ENCODE data around the gene KCNAB1.
"Not testable (repeated sequence)": the region's sequence is repeated elsewhere in the genome, so short reads cannot be mapped to it uniquely, and the experiment has no call there.

KCNAB1 gene

DNA sequence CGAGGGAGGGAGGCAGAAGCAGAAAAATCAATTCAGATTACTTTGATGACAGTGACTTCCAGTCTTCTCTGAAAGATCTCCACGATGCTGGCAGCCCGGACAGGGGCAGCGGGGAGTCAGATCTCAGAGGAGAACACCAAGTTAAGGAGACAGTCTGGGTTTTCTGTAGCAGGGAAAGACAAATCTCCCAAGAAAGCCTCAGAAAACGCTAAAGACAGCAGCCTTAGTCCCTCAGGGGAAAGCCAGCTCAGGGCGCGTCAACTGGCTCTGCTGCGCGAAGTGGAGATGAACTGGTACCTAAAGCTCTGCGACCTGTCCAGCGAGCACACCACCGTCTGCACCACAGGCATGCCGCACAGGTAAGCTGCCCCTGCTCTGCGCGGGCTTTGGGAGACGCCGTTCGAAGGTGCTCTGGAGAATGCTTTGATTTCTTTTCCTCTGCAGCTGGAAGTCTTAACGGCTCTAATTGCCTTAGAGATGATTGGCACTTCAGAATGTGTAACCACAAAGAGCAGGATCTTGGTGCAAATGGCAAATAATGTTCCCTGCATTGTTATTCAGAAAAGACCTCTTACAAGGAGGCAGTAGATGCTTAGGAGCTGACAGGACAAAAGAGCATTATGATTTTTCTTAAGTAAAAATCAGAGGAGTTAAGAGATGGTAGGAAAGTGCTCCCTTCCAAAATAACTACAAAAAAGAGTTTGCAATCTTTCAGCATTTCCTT lies at the start of gene KCNAB1:
Gene KCNAB1, plus strand, starts transcription at position 51 of the 724 bp plus-strand sequence.
- DNase-seq (ENCODE audit: low read depth), result no peak

DNA sequence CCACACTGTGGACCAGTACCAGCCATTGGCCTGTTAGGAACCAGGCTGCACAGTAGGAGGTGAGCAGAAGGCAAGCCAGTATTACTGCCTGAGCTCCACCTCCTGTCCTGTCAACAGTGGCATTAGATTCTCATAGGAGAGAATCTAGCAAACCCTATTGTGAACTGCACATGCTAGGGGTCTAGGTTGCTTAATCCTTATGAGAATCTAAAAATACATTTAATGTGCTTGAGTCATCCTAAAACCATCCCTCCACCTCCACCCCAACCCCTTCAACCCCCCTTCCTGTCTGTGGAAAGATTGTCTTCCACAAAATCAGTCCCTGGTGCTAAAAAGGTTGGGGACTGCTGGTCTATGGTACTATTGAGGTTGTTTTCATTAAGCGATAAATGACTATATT lies 49.3 kb upstream of the KCNAB1 start:
- DNase-seq (ENCODE audit: low read depth), result no peak

DNA sequence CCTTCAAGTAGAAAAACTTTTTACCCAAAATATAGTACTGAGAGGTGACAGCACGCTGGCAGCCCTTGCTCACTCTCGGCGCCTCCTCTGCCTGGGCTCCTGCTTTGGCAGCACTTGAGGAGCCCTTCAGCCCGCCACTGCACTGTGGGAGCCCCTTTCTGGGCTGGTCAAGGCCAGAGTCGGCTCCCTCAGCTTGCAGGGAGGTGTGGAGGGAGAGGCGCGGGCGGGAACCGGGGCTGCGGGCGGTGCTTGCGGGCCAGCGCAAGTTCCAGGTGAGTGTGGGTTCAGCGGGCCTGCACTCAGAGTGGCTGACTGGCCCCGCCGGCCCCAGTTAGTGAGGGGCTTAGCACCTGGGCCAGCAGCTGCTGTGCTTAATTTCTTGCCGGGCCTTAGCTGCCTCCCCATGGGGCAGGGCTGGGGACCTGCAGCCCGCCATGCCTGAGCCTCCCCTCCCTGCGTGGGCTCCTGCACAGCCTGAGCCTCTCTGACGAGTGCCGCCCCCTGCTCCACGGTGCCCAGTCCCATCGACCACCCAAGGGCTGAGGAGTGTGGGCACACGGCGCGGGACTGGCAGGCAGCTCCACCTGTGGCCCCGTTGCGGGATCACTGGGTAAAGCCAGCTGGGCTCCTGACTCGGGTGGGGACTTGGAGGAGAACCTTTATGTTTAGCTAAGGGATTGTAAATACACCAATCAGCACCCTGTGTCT lies 47.3 kb upstream of the KCNAB1 start:
- not testable (repeated sequence) for DNase-seq (ENCODE audit: low read depth)

DNA sequence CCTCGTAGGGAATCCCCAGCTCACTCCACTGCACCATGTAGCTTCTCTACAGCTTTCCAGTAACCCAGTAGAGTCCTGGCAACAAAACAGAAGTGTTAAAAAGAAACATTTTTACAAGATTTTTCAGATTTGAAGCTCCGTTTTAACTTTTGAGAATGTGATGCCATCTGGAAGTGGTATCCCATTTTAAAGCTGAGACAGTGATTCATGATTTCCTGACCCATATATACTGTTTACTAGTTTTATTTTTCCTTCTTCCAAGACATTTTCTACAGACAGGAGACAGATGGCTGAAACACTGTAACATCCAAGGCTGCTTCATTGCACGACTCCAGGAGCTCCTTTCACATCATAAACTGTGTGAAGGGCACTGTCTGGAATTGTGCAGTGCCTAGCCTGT lies 30.3 kb upstream of the KCNAB1 start:
- DNase-seq (ENCODE audit: low read depth), result no peak

DNA sequence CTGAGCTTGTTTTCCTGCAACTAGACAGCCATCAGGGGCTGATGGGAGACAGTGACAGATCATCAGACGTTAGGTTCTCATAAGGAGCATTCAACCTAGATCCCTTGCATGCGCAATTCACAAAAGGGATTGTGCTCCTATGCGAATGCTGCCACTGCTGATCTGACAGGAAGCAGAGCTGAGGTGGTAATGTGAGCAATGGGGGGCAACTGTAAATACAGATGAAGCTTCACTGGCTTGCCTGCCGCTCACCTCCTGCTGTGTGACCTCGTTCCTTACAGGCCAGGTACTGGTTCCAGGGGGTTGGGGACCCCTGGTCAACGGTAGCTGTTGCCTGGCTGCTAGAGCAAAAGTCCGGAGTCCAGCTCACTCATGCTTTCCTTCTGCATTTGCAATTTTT lies 26.4 kb upstream of the KCNAB1 start:
- no peak for DNase-seq (ENCODE audit: low read depth)

DNA sequence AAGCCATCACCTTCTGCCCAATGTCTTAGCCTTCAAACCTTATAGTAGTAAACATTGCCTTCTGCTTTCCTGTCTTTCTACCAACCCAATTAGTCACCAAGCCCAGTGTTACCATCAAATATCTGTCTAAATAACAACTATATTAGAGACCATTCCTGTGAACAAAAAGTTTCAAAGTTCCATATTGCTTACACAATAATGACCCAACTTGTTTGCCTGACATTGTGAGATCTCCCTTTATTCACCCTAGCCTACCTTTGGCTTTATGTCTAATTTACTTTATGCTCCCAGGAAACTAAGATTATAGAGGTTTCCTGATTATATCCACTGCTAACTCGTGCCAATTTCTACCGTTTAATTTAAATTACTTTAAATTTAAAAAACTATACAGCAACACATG lies 26.0 kb upstream of the KCNAB1 start:
- DNase-seq (ENCODE audit: low read depth), result no peak

DNA sequence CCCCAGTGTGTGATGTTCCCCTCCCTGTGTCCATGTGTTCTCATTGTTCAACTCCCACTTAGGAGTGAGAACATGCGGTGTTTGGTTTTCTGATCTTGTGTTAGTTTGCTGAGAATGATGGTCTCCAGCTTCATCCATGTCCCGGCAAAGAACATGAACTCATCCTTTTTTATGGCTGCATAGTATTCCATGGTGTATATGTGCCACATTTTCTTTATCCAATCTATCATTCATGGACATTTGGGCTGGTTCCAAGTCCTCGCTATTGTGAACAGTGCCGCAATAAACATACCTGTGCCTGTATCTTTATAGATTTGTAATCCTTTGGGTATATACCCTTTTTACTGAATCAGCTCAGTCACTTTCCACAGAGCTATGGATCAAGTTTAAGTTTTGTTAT lies 24.7 kb upstream of the KCNAB1 start:
- DNase-seq (ENCODE audit: low read depth), result not testable (repeated sequence)

DNA sequence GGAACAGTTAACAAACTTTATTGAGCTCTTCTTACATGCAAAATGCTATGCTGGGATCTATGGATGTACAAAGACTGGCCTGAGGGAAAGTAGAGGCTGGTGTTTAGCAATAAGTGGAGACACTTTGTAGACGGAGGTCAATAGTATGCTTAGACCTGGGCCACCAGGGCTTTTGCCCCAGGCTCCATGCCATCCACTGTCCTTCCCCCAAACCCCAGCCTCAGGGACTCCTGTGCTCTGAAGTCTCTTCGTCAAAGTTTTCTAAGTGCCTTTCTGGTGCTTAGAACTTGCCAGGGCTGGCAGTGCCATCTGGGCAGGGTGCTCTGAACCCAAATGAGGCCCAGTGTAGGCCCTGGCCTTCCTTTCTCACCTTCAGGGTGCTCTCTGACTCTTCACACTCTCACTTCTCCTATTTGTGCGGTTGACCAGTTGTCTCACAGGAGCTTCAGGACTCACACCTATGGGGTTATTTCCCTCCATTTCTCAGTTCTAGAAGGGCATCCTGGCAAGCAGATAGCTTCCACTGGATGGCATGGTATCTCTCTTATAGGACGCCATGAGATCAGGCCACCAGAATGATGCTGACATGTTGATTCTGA lies 21.8 kb upstream of the KCNAB1 start:
- DNase-seq (ENCODE audit: low read depth), result no peak

DNA sequence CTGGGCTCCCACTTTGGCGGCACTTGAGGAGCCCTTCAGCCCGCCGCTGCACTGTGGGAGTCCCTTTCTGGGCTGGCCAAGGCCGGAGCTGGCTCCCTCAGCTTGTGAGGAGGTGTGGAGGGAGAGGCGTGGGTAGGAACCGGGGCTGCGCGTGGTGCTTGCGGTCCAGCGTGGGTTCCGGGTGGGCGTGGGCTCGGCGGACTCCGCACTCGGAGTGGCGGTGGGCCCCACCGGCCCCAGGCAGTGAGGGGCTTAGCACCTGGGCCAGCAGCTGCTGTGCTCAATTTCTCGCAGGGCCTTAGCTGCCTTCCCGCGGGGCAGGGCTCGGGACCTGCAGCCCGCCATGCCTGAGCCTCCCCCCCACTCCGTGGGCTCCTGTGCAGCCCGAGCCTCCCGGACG lies 21.0 kb upstream of the KCNAB1 start:
- not testable (repeated sequence) for DNase-seq (ENCODE audit: low read depth)

DNA sequence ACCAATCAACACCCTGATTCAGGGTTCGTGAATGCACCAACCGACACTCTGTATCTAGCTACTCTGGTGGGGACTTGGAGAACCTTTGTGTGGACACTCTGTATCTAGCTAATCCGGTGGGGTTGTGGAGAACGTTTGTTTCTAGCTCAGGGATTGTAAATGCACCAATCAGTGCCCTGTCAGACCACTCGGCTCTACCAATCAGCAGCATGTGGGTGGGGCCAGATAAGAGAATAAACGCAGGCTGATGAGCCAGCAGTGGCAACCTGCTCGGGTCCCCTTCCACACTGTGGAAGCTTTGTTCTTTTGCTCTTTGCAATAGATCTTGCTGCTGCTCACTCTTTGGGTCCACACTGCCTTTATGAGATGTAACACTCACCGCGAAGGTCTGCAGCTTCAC lies 20.4 kb upstream of the KCNAB1 start:
- DNase-seq (ENCODE audit: low read depth), result not testable (repeated sequence)

DNA sequence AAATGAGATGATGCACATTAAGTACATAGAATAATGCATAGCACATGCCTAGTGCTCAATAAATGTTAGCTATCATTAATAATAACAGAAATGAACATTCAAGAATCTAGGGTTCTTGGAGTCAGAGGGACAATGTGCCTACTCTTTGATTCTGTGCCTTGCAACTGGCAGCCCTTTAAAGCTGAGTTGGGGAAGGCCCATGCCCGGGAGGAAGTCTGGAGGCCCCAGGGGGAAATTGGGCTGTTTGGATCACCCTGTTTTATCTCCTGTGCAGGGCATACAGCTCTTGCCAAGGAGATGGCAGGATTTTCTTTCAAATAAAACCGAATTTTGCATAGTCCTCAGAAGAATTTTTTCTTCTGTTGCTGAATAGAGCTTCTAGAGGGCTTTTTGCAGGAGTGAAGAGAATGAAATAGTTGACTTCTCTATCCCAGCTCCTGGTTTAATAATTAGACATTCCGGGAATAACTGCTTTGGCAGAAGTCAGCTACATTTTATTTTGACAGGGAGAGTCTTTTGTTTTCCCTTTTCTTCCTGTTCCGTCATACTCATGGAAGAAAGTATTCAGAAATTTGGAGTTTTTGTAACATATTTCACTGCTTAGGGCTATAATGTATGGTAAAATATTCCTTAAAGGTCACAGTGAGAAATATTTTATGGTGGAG lies 18.0 kb upstream of the KCNAB1 start:
- DNase-seq (ENCODE audit: low read depth), result no peak

DNA sequence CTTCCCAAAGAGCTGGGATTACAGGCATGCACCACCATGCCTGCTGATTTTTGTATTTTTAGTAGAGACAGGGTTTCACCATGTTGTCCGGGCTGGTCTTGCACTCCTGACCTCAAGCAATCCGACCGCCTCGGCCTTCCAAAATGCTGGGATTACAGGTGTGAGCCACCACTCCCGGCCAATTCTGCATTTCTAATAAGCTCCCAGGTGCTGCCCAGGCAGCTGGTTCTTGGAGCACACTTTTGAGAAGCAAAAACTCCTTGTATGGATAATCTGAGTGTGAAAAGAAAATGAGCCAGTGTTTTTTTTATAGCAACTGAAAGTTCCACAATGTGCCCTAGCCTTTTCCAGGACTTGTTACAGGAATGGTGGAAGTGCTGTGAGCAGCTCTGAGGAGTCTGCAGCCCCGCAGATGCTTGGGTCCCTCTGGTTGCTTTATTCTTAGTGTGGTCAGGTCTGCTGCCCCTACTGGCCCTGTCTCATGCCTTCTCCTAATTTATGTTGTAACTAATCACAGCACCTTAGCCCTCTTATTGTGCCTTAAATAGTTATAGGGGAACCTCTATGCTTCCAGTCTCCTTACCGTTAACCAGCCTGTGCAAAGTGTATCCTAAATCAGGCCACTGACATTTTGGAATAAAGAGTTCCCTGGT lies 13.5 kb upstream of the KCNAB1 start:
- DNase-seq (ENCODE audit: low read depth), result no peak

DNA sequence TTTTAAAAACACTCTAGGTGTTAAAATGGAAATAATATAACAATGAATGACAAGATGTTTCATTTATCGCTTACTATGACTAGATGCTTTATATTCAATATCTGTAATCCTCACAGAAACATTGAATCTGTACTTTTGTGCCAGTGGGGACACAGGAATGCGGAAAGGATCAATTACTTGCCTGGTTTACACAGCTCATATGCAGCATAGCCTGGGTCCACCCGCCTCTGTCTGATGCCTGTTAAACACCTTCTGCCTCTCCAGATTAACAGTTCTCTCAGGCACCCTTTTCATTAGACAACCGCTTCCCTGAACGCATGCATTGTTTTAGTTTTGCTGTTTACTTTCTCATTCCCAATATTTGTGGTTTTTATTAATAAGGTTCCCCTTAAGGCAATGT lies 12.9 kb upstream of the KCNAB1 start:
- DNase-seq (ENCODE audit: low read depth), result no peak

DNA sequence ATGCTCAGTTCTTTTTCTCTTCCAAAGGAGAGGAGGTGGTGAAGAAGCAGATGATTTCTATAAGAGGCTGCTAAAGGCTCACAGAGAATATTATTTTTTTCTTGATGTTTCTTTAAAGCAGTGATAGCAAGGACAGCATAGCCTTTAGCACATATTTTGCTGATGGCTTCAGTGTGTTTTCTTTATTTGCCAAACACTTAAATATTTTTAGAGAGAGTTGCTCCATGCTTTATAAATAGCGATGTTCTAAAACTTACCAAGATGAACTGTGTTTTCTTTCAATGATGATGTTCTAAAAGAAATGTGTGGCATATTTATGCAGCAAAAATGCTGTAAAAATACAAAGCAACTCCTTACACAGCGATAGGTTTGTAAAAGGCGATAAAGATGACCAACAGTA lies 11.8 kb upstream of the KCNAB1 start:
- no peak for DNase-seq (ENCODE audit: low read depth)

DNA sequence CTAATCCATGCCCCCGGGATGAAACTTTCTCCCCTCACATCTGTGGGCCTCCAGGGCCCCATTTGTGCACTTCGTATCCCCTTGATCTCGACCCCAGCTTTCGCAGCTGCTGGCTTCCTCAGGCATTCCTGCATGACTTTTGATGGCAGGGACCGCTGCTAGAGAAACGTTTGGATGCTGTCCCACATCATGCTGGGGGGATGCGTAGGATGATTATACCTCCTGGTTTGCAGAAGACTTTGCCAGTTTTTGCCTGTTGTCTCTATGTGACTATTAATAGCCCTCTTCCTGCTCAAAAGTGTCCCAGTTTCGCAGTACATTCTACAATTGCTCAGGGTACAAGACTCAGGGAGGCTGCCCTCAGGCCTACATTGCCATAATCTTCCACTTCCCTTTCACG lies 10.4 kb upstream of the KCNAB1 start:
- no peak for DNase-seq (ENCODE audit: low read depth)

DNA sequence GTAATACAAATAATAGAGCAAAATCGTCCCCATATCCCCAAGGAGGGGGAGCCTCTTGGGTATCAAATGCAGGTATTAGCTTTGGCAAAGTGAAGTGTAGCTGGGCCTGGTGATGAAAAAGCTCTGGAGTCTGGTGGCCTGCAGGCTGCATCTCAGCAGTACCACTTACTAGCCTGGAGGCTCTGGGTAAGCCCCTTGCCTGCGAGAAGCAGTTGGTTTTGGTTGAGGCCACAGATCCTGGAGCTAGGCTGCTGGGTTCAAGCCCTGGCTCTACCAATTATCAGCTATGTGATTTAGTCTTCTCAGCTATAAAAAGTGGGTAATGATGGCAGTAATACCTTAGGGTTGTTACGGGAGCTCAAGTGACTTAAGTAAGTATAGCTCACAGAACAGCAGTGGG lies 6.1 kb downstream of the KCNAB1 start:
- no peak for DNase-seq (ENCODE audit: low read depth)

DNA sequence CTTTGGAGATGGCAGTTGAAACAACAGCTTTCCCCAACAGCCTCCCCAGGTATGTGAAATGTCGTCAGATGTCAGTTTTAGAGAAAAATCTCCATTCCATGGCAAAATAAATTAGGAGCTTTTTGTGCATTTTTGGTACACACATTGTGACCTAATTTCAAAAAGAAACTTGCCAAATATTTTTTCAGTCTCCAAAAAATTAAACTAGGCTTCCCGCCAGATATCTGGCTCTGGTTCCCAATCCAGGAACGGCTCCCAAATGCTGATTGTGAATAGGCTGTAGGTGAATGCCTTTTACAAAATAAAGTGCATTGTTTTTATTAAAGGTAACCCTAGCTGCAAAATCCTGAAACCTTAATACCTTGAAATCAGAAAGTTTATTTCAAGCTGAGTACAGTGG lies 10.9 kb downstream of the KCNAB1 start:
- DNase-seq (ENCODE audit: low read depth), result no peak

DNA sequence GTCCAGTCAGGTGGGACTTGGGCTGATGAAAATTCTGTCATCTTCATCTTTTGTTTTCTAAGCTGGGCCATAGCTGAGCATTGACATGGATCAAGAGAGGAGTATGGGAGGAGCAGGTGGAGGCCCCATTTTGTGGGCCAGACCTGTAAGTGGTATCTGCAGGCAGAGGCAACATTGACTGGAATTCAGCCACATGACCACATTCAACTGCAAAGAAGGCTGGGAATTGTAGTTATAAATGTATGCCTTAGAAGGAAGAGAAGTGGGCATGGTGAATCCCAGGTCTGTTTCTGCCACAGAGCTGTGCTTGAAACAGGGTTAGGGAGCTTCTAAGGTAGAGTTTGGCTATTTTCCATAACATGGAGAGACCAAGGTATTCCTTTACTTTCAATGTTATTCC lies 11.4 kb downstream of the KCNAB1 start:
- no peak for DNase-seq (ENCODE audit: low read depth)

DNA sequence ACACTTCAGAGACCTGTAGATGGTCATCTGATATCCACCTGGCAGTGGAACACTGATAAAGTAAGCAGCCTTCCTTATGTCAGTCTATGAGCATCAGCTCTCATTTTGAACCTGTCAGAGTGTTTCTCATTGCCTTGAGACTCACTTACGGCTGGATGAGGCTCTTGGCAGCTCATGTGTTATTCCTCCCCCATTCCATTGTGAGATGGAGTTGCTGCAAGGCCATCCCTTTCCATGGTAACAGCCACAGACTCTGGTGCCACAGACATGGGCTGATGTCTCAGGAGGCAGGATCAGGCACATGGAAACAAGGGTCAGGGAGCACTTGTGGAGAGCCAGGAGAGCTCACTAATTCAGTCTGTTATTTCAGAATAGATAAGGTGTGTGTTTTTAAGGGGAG lies 11.9 kb downstream of the KCNAB1 start:
- DNase-seq (ENCODE audit: low read depth), result no peak

DNA sequence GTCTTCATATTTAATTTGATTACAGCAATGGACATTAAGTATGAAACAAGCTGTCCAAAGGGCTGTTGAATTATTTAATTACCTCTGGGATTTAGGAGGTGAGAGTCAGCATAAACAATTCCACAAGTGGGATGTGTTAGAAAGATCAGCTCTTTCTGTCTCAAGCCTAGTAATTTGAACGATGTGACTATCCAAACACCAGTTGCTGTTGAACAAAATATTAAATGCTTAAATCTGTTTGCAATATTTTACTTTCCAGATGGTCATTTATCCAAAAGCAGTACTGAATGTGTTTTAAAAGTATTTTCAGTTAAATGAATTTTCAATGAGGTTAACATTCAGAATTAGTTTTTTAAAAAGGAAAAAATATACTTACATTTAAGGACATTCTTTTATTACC lies 12.7 kb downstream of the KCNAB1 start:
- DNase-seq (ENCODE audit: low read depth), result no peak

DNA sequence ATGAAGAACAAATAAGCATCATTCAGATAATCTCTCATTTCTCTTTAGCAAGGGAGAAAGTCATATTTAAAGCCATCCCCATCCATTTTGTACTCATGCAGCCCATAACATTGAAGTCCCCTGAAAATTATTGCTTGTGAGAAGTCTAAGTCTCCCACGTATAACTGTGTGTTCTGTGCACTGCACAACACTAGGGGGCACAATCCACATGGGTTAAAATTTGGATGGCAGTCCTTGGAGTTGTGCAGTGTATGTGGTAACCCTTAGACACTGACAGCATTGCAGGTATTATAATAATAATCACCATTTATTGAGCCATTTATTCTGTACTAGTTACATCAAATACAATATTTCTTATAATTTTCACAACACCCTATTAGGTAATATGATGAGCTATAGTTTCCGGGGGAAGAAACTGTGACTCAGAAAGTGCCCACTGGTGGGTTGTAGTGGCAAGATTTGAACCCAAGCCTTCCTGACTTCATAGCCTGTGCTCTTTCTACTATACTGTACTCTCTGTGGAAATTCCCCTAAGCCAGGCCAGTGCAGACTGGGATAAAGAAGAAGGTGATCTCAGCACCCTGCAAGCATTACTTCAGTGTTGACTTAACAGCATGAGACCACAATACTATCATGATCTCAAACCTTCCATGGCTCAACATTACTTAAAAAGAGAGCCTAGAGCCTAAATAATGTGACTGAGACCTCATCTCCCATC lies 15.7 kb downstream of the KCNAB1 start:
- no peak for DNase-seq (ENCODE audit: low read depth)

DNA sequence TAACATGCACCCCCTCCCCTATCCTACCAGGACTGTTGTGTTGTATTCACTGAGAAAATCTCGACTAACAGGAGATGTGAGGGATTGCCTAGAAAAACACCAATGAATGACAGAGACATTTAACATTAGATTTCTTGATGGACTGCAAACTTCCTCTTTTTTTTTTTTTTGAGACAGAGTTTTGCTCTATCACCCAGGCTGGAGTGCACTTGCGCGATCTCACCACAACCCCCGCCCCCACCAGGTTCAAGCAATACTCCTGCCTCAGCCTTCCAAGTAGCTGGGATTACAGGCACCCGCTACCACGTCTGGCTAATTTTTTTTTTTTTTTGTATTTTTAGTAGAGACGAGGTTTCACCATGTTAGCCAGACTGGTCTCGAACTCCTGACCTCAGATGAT lies 17.0 kb downstream of the KCNAB1 start:
- not testable (repeated sequence) for DNase-seq (ENCODE audit: low read depth)
